GM21576 (cell line): ENCODE measurements around the gene DUSP14.

ENCODE experiments used
- ATAC-seq: cut with Tn5 transposase; IDR thresholded peaks from one replicate; pipeline ENCODE4 v1.9.1; 2021; ENCODE audit warnings: mild to moderate bottlenecking, moderate library complexity; ENCODE audit not compliant: unreplicated experiment

The DUSP14 gene

DNA sequence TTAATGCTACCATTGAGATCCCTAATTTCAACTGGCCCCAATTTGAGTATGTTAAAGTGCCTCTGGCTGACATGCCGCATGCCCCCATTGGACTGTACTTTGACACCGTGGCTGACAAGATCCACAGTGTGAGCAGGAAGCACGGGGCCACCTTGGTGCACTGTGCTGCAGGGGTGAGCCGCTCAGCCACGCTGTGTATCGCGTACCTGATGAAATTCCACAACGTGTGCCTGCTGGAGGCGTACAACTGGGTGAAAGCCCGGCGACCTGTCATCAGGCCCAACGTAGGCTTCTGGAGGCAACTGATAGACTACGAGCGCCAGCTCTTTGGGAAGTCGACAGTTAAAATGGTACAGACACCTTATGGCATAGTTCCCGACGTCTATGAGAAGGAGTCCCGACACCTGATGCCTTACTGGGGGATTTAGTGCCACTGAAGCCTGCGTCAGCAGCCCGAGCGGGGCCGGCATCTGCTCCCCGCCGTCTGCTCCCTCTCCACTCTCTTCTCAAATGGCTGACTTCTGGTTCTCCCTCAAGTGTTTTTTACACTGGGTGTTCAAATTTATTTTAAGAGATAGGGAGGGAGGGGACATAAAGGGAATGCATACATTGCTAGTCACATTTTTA, 22.9 kb downstream of the DUSP14 start:
- ATAC-seq, result no peak

- ATAC-seq, result no peak
These were observed 24.0 kb downstream of the DUSP14 start for GRCh38 chr17:37513711-37514110.

DNA sequence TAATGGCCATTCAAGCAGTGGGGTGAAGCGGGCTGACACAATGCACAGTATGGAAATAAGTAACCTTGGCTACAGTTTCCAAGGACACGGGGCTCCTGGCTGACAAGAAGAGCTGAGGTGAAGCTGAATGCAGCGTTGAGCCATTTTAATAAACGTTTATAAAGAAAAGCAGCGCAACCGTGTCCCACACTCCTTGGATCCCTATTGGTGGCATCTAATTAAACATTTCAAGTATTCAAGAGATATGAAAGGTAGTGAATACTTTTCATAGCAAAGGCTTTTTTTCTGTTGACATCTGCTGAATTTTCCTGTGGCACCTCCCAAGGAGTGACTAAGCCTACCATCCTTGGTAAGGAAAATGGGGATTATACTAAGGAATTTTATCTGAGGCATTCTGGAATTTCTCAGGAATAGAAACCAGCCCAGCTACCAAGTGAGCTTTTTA, 26.5 kb downstream of the DUSP14 start:
- no peak for ATAC-seq

GRCh38 chr17:37517881-37518280, 28.2 kb downstream of the DUSP14 start:
- ATAC-seq, result no peak

DNA sequence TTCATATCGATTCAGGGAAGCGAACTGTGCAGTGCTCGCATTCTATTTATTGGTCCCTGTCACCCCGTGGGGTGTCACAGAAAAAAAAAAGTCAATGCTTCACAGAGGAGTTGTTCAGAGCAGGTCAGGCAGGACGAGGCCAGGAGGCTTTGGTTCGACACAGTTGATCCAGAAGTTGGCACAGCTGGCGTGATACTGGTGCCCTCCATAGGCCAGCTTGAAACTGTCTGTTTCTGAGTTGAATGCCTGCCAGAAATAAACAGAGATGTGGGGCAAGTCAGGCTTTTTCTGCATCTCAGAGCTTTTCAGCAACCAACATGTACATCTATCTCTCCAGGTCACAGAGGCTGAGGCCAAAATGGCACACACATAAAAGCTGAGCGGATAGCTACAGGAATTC, 29.1 kb downstream of the DUSP14 start:
- no peak for ATAC-seq

- ATAC-seq, result no peak
These were observed 29.7 kb downstream of the DUSP14 start for GRCh38 chr17:37519251-37519985.

DNA sequence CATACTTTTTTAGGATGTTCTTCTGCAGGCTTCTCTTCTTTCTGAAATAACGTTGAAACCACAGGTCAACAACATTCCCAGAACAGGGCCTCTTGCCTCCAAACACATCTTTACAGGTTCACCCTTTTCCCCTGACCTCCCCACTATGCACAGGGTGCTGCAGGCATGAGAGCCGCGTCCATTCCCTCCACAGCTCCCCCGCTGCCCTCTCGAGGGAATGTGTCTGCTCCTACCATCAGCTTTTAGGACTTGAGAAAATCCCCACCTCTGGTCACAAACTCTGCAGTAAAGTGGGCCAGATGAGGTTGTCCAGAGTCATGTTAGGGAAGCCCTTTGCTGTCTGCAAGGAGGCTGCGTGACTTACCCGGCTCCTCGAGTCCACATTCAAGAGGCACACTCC, 30.5 kb downstream of the DUSP14 start:
- no peak for ATAC-seq

DNA sequence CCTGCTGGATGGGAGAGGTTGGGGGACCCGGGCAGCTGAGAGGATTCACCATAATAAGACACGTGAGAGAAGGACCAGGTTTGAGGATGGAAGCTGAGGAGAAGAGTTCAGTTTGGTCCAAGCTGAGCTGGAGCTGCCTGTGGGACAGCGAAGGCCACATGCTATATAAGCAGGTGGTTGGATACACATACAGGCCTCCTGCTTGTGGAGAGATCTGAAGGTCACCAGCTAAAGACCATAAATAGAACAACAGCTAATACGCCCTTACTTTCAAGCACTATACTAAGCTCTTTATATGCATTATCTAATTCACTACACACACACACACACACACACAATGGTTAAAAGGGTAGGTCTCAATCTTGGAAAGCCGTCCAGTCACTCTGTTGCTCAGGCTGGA, 32.1 kb downstream of the DUSP14 start:
- no peak for ATAC-seq

- no peak for ATAC-seq
These were observed 34.1 kb downstream of the DUSP14 start for GRCh38 chr17:37523715-37524219.

- ATAC-seq, result no peak
These were observed 37.7 kb downstream of the DUSP14 start for GRCh38 chr17:37527249-37527851.

- ATAC-seq, result no peak
These were observed 40.7 kb downstream of the DUSP14 start for GRCh38 chr17:37530420-37530819.

- ATAC-seq, result no peak
These were observed 43.1 kb downstream of the DUSP14 start for GRCh38 chr17:37532756-37533155.

DNA sequence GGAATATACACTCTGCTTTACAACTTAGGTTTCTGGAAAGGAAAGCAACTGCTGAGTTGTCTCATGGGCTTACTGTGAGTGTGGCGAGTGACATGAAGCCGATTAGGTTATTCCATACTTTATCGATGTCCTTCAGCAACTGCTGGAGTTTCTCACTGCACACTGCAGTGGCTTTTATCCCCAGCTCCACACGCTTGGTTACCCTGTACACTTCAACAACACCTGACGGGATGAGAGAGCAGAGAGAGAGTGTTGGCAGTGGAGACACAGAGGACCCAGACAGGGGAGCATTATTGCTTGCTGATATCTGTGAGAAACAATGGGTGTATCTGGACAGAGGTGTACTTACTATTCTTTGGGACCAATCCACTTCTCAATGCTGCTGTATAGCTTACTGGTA, 46.2 kb downstream of the DUSP14 start:
- ATAC-seq, result no peak

- ATAC-seq, result no peak
These were observed 49.4 kb downstream of the DUSP14 start for GRCh38 chr17:37538981-37539659.

GRCh38 chr17:37541880-37542660, 52.4 kb downstream of the DUSP14 start:
- no peak for ATAC-seq

- ATAC-seq, result no peak
These were observed 54.0 kb downstream of the DUSP14 start for GRCh38 chr17:37543637-37544052.

- ATAC-seq, result no peak
These were observed 55.8 kb downstream of the DUSP14 start for GRCh38 chr17:37545486-37545885.

- ATAC-seq, result no peak
These were observed 56.6 kb downstream of the DUSP14 start for GRCh38 chr17:37546302-37546701.

GRCh38 chr17:37547986-37548385, 58.3 kb downstream of the DUSP14 start:
- no peak for ATAC-seq

DNA sequence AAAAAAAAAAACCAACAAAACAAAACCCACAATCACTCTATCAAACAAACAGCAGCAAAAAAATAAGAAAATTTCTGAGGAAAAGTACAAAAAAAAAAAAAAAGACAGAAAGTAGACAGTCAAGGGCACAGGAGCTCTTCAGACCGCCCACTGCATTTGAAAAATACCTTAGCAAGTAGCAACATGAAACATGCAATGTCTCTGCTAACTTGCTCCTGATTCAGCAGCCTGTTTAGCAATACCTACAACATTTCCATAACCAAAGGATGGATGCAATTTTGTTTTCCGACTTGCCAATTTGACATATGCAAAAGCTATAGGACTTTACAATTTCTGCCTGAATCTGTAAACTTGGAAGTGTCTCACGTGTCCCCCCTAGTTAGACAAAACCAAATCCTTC, 62.1 kb downstream of the DUSP14 start:
- ATAC-seq, result no peak
